Psoas muscle (tissue), 8 donors: ENCODE data around the gene C10orf95. TPM values are rescaled to one million over a fixed set of nuclear protein-coding genes. Genes with fewer than 3 reads are reported as not detected.

ENCODE experiments used
- ATAC-seq, 4 donors: fragments of 200-7000 bp; cut with Tn5 transposase; one replicate each; pipeline ENCODE4 v1.9.1; 2020; ENCODE audit warnings: moderate library complexity in 3 of 4, mild to moderate bottlenecking in 2 of 4
- DNase-seq, 2 donors: peaks; one replicate each; pipeline ENCODE4 v3.0.0-alpha.2; 2020
- H3K27ac ChIP-seq: fragments of 200-600 bp; one replicate; pipeline ENCODE4 v1.8.0; 2022
- H3K27me3 ChIP-seq, 3 donors: fragments of 200-600 bp in 1 of 3; one replicate each; pipeline versions ENCODE4 v1.6.1 to v1.8.0; 2013 to 2022; ENCODE audit warnings: low read length in 2 of 3, mild to moderate bottlenecking in 2 of 3, moderate library complexity in 1 of 3; ENCODE audit not compliant: insufficient read depth in 3 of 3
- H3K36me3 ChIP-seq, 2 donors: fragments of 200-600 bp in 1 of 2; one replicate each; pipeline versions ENCODE4 v1.6.1 to v1.8.0; 2013 to 2022; ENCODE audit warnings: low read depth in 1 of 2, mild to moderate bottlenecking in 1 of 2, moderate library complexity in 1 of 2; ENCODE audit not compliant: insufficient read depth in 1 of 2
- H3K4me1 ChIP-seq: fragments of 200-600 bp; one replicate; pipeline ENCODE4 v1.8.0; 2022
- H3K4me3 ChIP-seq: fragments of 200-600 bp; one replicate; pipeline ENCODE4 v1.8.0; 2022; ENCODE audit warnings: mild to moderate bottlenecking
- H3K9me3 ChIP-seq: fragments of 200-600 bp; one replicate; pipeline ENCODE4 v1.8.0; 2022
- CTCF ChIP-seq: fragments of 200-600 bp; IDR thresholded peaks from one replicate; pipeline ENCODE4 v1.8.0; 2022; ENCODE audit warnings: antibody characterized with exemption
- WGBS, 3 donors: extraction: QIAGEN DNeasy Blood & Tissue Kit; methylation state at CpG; one replicate each; pipeline versions ENCODE4 v1.1.6 to v1.1.7; 2013; 5-methylcytosine and 5-hydroxymethylcytosine counted together
- intact Hi-C, 2 donors: fragments of 100-400 bp; cut with DNase I; formaldehyde crosslinking; loops; one replicate each; pipeline versions ENCODE4 v1.11.0 to v1.14.2; 2022
- polyA plus RNA-seq, 3 donors: library from polyadenylated mRNA; stranded (reverse); fragments of 200-250 nt; gene quantifications; one replicate each; pipeline ENCODE4 v1.2.3, GENCODE V29; 2013
- total RNA-seq, 4 donors: library from RNA; stranded (reverse); fragmentation: NEBNext Ultra II Directional in 2 of 4; extraction: Animal tissue kit (Norgen Biotek cat#: 25700) in 2 of 4; gene quantifications; one replicate each; pipeline versions ENCODE4 v1.2.1 to v1.2.4, GENCODE V29; 2021 to 2023
- donor health status: healthy with polysubstance abuse.
- donor health status: DM: no; HTN: no; CAD: no; lungs with moderate emphysema.
- donor health status: Bipolar disorder and iron deficiency.
- donor health status: healthy.
- donor health status: DM: yes; HTN: yes; CAD: no.
- donor health status: DM: no; HTN: no; CAD: no.
- donor health status: DM: no; HTN: no; CAD: no.
- donor health status: DM: yes; HTN: yes; CAD: no.

The C10orf95 gene
- total and polyA plus RNA-seq, 7 donors, result 0.01 TPM; not detected in 6

DNA sequence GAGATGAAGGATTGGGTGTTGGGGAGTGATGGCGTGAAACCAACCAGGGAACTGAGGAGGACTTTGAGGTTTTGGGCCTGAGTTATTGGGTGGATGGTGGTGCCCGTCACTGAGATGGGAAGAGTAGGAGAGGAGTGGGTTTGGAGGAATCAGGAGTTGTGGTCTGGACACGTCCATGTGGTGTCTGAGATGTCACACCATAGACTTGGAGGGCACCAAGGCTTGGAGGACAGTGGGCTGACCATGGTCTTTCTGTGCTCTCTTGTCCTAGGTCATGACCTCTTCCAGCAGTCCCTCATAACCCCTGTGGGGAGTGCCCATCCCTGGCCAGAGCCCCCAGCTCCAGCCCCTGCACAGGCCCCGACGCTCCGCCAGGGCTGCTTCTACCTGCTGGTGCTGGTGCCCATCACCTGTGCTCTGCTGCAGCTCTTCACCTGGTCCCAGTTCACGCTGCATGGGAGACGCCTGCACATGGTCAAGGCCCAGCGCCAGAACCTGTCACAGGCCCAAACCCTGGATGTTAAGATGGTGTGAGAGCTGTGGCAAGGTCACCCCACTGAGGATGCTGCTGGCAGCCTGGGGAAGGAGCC lies 24.2 kb upstream of the C10orf95 start:
- TF ChIP-seq CTCF, result no peak
- no peaks in the 10 kb centered on the region for H3K4me1 ChIP-seq
- no peak for ATAC-seq
- WGBS, 3 donors, result 79 to 87% (median 83%) methylated on average over 9 of the region's 9 CpGs
- H3K27ac ChIP-seq, result no peak overlapping the region
- no peaks in the 10 kb centered on the region for H3K9me3 ChIP-seq
- H3K4me3 ChIP-seq, result no peak overlapping the region
- intact Hi-C loops, result loop anchor here in 1 of 2 donors (5.0 kb wide), 1 partner anchor 53 kb away; the partner anchor contains the start of gene FBXL15
- DNase-seq, result peak in 1 of 2 donors; percentile 46
- H3K27me3 ChIP-seq, result no peaks in the 10 kb centered on the region
- H3K36me3 ChIP-seq, result peaks cover 0 to 33% of the 10 kb centered on the region in 2 donors

DNA sequence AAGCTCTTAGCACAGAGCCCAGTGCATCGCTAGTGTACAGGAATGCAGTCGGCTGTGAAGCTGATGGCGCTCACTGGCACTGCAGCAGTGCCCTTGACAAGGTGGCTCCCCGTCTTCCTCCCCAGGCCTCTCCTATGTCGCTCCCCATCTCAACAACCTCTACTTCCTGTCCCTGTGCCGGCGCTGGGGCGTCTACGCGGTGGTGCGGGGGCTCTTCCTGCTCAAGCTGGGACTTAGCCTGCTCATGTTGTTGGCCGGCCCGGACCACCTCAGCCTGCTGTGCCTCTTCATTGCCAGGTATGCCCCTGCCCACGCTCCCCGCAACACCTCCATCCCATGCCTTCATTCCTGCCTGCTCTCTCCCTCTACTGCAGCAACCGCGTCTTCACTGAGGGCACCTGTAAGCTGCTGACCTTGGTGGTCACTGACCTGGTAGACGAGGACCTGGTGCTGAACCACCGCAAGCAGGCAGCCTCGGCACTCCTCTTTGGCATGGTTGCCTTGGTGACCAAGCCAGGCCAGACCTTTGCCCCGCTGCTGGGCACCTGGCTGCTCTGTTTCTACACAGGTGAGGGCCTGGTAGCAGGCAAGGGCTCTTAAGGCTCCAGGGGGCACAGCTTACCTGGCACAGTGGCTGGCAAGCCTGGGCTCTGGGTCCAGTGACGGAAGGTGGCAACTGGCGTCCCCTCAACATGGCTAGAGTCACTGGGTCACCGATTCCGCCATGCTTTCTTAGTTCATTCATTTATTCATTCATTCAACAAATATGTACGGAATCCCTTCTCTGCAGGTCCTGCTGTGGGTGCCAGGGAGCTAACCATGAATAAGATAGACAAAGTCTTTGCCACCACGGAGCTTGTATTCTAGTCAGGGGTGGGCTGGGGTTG lies 22.3 kb upstream of the C10orf95 start:
- Histone ChIP-seq H3K4me1 (no peaks in the 10 kb centered on the region), H3K27me3 (no peaks in the 10 kb centered on the region), H3K9me3 (no peaks in the 10 kb centered on the region), H3K4me3 (no peak overlapping the region), H3K27ac (no peak overlapping the region), H3K36me3 (peaks cover 0 to 15% of the 10 kb centered on the region in 2 donors)
- no peak for TF ChIP-seq CTCF
- ATAC-seq (no peak), DNase-seq (peak in 1 of 2 donors; percentile 47)
- intact Hi-C loops, result no loop called here
- WGBS, 3 donors, result 85 to 88% (median 87%) methylated on average over 27 of the region's 27 CpGs

- Histone ChIP-seq H3K36me3 (no peaks in the 10 kb centered on the region), H3K27ac (no peak overlapping the region), H3K4me3 (no peak overlapping the region), H3K9me3 (no peaks in the 10 kb centered on the region), H3K27me3 (no peaks in the 10 kb centered on the region), H3K4me1 (no peaks in the 10 kb centered on the region)
- 91 to 93% (median 91%) methylated on average over 34 to 36 of the region's 36 CpGs for WGBS, 3 donors
- DNase-seq (no peak), ATAC-seq (no peak)
- TF ChIP-seq CTCF, result no peak
- intact Hi-C loops, result no loop called here
Measured at GRCh38 chr10:102470579-102471546, 19.5 kb upstream of the C10orf95 start.

DNA sequence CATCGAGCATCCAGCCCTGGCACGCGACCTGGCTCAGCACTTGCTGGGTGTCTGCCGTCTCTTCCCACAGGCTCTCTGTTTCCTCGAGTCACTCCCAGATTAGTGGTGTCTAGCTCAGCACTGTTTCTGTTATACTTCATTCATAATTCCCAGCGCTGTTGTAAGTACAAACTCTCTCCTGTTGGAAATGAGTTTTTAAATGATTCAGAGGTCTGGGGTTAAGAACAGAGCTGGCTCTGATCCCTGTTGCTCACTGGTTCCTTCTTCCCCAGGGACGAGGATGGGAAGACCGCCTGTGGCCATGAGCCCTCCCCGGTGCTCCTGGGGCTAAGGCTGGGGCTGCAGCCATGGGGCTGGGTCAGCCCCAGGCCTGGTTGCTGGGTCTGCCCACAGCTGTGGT lies 17.3 kb upstream of the C10orf95 start:
- intact Hi-C loops, result no loop called here
- H3K27ac ChIP-seq, result no peak overlapping the region
- H3K9me3 ChIP-seq, result no peaks in the 10 kb centered on the region
- no peaks in the 10 kb centered on the region for H3K27me3 ChIP-seq
- no peak overlapping the region for H3K4me3 ChIP-seq
- no peaks in the 10 kb centered on the region for H3K4me1 ChIP-seq
- no peaks in the 10 kb centered on the region for H3K36me3 ChIP-seq
- DNase-seq (peak in 1 of 2 donors; percentile 53), ATAC-seq (peak in 1 of 4 donors; percentile 19)
- WGBS, 3 donors, result 64 to 79% (median 70%) methylated on average over 9 of the region's 9 CpGs
- TF ChIP-seq CTCF, result no peak
